Keratinocyte (primary cell): ENCODE measurements around the gene KCNJ16. TPM values are rescaled to one million over a fixed set of nuclear protein-coding genes. Genes with fewer than 3 reads are reported as not detected.

Source experiments
- DNase-seq: peaks from one replicate; pipeline ENCODE4 v3.0.0-alpha.2; 2011; ENCODE audit warnings: low read depth, missing footprints, low spot score
- FAIRE-seq: peaks from 2 replicates; lab custom pipeline; 2011; peaks lifted over from hg19 to GRCh38; lab: Jason Lieb, UNC
- H2AFZ ChIP-seq: 2 replicates; pipeline ENCODE4 v1.6.0; 2012; ENCODE audit warnings: low read length, control low read depth, inconsistent platforms; ENCODE audit not compliant: control insufficient read depth
- H3K27ac ChIP-seq: 2 replicates; pipeline ENCODE4 v1.5.1; 2011; ENCODE audit warnings: low read length; ENCODE audit not compliant: control insufficient read depth, insufficient read depth
- H3K27me3 ChIP-seq: 3 replicates; pipeline ENCODE4 v1.6.0; 2011; ENCODE audit warnings: low read length; ENCODE audit not compliant: control insufficient read depth, insufficient read depth; ENCODE audit errors: extremely low read depth
- H3K36me3 ChIP-seq, 2 experiments: 2 replicates in 1 of 2; 3 replicates in 1 of 2; pipeline ENCODE4 v1.5.1; 2011; ENCODE audit warnings: low read length in 2 of 2, mild to moderate bottlenecking in 1 of 2; ENCODE audit not compliant: control insufficient read depth in 2 of 2, insufficient read depth in 2 of 2; ENCODE audit errors: extremely low read depth in 1 of 2
- H3K4me1 ChIP-seq: 3 replicates; pipeline ENCODE4 v1.5.1; 2011; ENCODE audit warnings: low read length; ENCODE audit not compliant: control insufficient read depth, insufficient read depth; ENCODE audit errors: extremely low read depth
- H3K4me2 ChIP-seq: 3 replicates; pipeline ENCODE4 v1.6.0; 2011; ENCODE audit warnings: low read depth, low read length; ENCODE audit not compliant: control insufficient read depth, insufficient read depth; ENCODE audit errors: extremely low read depth
- H3K4me3 ChIP-seq, 3 experiments: fragments of 200-600 bp in 1 of 3; sonication (generic) in 1 of 3; 2 replicates in 2 of 3; 3 replicates in 1 of 3; pipeline ENCODE4 v1.5.1; 2011 to 2016; ENCODE audit warnings: low read length in 3 of 3, mild to moderate bottlenecking in 3 of 3, control low read depth in 2 of 3, inconsistent platforms in 1 of 3, low read depth in 1 of 3, mixed read lengths in 1 of 3, mixed run types in 1 of 3, moderate library complexity in 1 of 3; ENCODE audit not compliant: control insufficient read depth in 2 of 3, insufficient read depth in 2 of 3; ENCODE audit errors: extremely low read depth in 1 of 3
- H3K79me2 ChIP-seq: 2 replicates; pipeline ENCODE4 v1.6.0; 2012; ENCODE audit warnings: low read length; ENCODE audit not compliant: control insufficient read depth, insufficient read depth
- H3K9ac ChIP-seq: 3 replicates; pipeline ENCODE4 v1.6.0; 2011; ENCODE audit warnings: low read length; ENCODE audit not compliant: control insufficient read depth, insufficient read depth; ENCODE audit errors: extremely low read depth
- H3K9me1 ChIP-seq: 3 replicates; pipeline ENCODE4 v1.6.0; 2011; ENCODE audit warnings: low read length; ENCODE audit not compliant: control insufficient read depth, insufficient read depth; ENCODE audit errors: extremely low read depth
- H3K9me3 ChIP-seq: 2 replicates; pipeline ENCODE4 v1.5.1; 2012; ENCODE audit warnings: low read depth, low read length; ENCODE audit not compliant: control insufficient read depth
- H4K20me1 ChIP-seq: 3 replicates; pipeline ENCODE4 v1.6.0; 2011; ENCODE audit warnings: low read length; ENCODE audit not compliant: control insufficient read depth, insufficient read depth; ENCODE audit errors: extremely low read depth
- CTCF ChIP-seq, 3 experiments: IDR thresholded peaks in 1 of 3; conservative IDR thresholded peaks in 1 of 3; optimal IDR thresholded peaks in 1 of 3; 2 replicates in 2 of 3; 3 replicates in 1 of 3; pipeline versions ENCODE3 to v1.5.1; 2011; ENCODE audit warnings: low read length in 3 of 3, mild to moderate bottlenecking in 3 of 3, moderate library complexity in 2 of 3, control low read depth in 1 of 3, inconsistent platforms in 1 of 3; ENCODE audit not compliant: insufficient read depth in 2 of 3; ENCODE audit errors: extremely low read depth in 1 of 3
- EZH2 ChIP-seq: IDR thresholded peaks from one replicate; pipeline ENCODE4 v1.6.1; 2012; ENCODE audit warnings: inconsistent platforms, mild to moderate bottlenecking, low read length, moderate library complexity
- dilution Hi-C: fragments of 300-500 bp; cut with MboI; formaldehyde crosslinking; loops from one replicate; pipeline ENCODE4 v1.7.0; 2020; ENCODE audit warnings: low sequenced_read_pairs; ENCODE audit not compliant: extremely low pct_ligation_motif_present
- polyA plus RNA-seq, 5 experiments: library from polyadenylated mRNA; depleted of rRNA in 3 of 5; stranded (reverse) in 3 of 5; stranded (forward) in 1 of 5; unstranded in 1 of 5; fragments of >200 nt; gene quantifications; 1 replicate in 1 of 5; 2 replicates in 3 of 5; 3 replicates in 1 of 5; pipeline versions ENCODE4 v1.2.1 to v1.2.3, GENCODE V29; 2011 to 2012; ENCODE audit warnings: missing spikeins in 2 of 5, low read depth in 1 of 5, low replicate concordance in 1 of 5

Gene KCNJ16
- polyA plus RNA-seq, 1 donor (not counting 4 experiments of a cell fraction or from before 2014, with no cell fraction given), result not detected

- no peak overlapping the region for H3K4me2 ChIP-seq
- H3K4me3 ChIP-seq, result no peak overlapping the region
- H3K9me1 ChIP-seq, result no peaks in the 10 kb centered on the region
- no peaks in the 10 kb centered on the region for H3K79me2 ChIP-seq
- no peak for TF ChIP-seq EZH2
- TF ChIP-seq CTCF (optimal IDR thresholded peaks at IDR 0.05 in 1 of 3, IDR thresholded peaks at IDR 0.05 in 1 of 3, conservative IDR thresholded peaks at IDR 0.05 in 1 of 3; ENCODE audit: extremely low read depth in 1 of 3, insufficient read depth in 2 of 3, low read length in 3 of 3), result no peak
- no peak overlapping the region for H3K27ac ChIP-seq
- DNase-seq, result no peak
- H3K9ac ChIP-seq, result no peak overlapping the region
- FAIRE-seq, result no peak
- no peaks in the 10 kb centered on the region for H3K9me3 ChIP-seq
- H4K20me1 ChIP-seq, result no peaks in the 10 kb centered on the region
- H2AFZ ChIP-seq, result no peak overlapping the region
- no peaks in the 10 kb centered on the region for H3K27me3 ChIP-seq
- dilution Hi-C loops, result no loop called here
- no peaks in the 10 kb centered on the region for H3K4me1 ChIP-seq
- no peaks in the 10 kb centered on the region for H3K36me3 ChIP-seq
These were observed 55.3 kb downstream of the KCNJ16 start for GRCh38 chr17:70130289-70130688.

GRCh38 chr17:70132505-70132904 is 57.5 kb downstream of the KCNJ16 start:
- no peaks in the 10 kb centered on the region for H3K9me1 ChIP-seq
- H3K4me3 ChIP-seq, result no peak overlapping the region
- H2AFZ ChIP-seq, result no peak overlapping the region
- H3K27me3 ChIP-seq, result no peaks in the 10 kb centered on the region
- H4K20me1 ChIP-seq, result no peaks in the 10 kb centered on the region
- peaks cover 12% of the 10 kb centered on the region for H3K4me1 ChIP-seq
- FAIRE-seq, result no peak
- H3K9me3 ChIP-seq, result no peaks in the 10 kb centered on the region
- DNase-seq, result no peak
- H3K4me2 ChIP-seq, result no peak overlapping the region
- H3K27ac ChIP-seq, result no peak overlapping the region
- H3K36me3 ChIP-seq, result no peaks in the 10 kb centered on the region
- H3K79me2 ChIP-seq, result no peaks in the 10 kb centered on the region
- TF ChIP-seq EZH2, result no peak
- TF ChIP-seq CTCF (optimal IDR thresholded peaks at IDR 0.05 in 1 of 3, IDR thresholded peaks at IDR 0.05 in 1 of 3, conservative IDR thresholded peaks at IDR 0.05 in 1 of 3; ENCODE audit: extremely low read depth in 1 of 3, insufficient read depth in 2 of 3, low read length in 3 of 3), result no peak
- dilution Hi-C loops, result no loop called here
- H3K9ac ChIP-seq, result no peak overlapping the region
